Thyroid gland (tissue), 4 donors: ENCODE measurements around the gene OGT.

Source experiments
- POLR2A ChIP-seq, 2 donors: fragments of 450-650 bp; IDR thresholded peaks; one replicate each; pipeline ENCODE4 v1.6.1; 2017; ENCODE audit warnings: antibody characterized with exemption in 2 of 2, mild to moderate bottlenecking in 2 of 2, moderate library complexity in 1 of 2
- TF ChIP-seq, protein P1 (sequence below), 6 experiments: fragments of 200-600 bp in 3 of 6; fragments of 450-650 bp in 3 of 6; sonication (generic) in 3 of 6; IDR thresholded peaks; one replicate each; pipeline ENCODE4 v1.5.1; 2016 to 2019; ENCODE audit warnings: antibody characterized with exemption in 6 of 6, mild to moderate bottlenecking in 2 of 6, inconsistent platforms in 1 of 6, moderate library complexity in 1 of 6

DNA sequence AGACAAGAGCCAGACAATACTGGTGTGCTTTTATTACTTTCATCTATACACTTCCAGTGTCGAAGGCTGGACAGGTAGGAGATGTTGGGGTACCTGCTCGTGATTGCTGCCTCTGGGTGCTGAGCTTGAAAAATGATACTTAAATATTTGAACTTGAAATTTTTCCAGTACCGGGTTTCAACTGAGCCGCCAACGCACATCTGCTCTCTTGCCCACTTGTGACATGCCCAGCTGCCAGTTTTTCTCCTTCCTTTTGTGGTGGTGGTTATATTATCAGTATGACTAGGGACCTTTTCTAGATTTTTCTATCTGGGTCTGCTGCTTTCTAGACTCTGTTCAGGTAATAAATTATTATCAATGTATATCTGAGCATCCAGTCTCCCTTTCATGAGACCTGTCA, 3.4 kb downstream of the OGT start:
- no peak for TF ChIP-seq POLR2A (IDR thresholded peaks at IDR 0.05)
- TF ChIP-seq, protein P1, sequence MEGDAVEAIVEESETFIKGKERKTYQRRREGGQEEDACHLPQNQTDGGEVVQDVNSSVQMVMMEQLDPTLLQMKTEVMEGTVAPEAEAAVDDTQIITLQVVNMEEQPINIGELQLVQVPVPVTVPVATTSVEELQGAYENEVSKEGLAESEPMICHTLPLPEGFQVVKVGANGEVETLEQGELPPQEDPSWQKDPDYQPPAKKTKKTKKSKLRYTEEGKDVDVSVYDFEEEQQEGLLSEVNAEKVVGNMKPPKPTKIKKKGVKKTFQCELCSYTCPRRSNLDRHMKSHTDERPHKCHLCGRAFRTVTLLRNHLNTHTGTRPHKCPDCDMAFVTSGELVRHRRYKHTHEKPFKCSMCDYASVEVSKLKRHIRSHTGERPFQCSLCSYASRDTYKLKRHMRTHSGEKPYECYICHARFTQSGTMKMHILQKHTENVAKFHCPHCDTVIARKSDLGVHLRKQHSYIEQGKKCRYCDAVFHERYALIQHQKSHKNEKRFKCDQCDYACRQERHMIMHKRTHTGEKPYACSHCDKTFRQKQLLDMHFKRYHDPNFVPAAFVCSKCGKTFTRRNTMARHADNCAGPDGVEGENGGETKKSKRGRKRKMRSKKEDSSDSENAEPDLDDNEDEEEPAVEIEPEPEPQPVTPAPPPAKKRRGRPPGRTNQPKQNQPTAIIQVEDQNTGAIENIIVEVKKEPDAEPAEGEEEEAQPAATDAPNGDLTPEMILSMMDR (IDR thresholded peaks at IDR 0.05): no peak
